Germinal center (tissue), 1 donor: ENCODE results near the gene MEGF6.

Experiments
- DNase-seq: peaks from one replicate; pipeline ENCODE4 v3.0.0; 2012; ENCODE audit warnings: mixed read lengths, low spot score

MEGF6 gene

DNA sequence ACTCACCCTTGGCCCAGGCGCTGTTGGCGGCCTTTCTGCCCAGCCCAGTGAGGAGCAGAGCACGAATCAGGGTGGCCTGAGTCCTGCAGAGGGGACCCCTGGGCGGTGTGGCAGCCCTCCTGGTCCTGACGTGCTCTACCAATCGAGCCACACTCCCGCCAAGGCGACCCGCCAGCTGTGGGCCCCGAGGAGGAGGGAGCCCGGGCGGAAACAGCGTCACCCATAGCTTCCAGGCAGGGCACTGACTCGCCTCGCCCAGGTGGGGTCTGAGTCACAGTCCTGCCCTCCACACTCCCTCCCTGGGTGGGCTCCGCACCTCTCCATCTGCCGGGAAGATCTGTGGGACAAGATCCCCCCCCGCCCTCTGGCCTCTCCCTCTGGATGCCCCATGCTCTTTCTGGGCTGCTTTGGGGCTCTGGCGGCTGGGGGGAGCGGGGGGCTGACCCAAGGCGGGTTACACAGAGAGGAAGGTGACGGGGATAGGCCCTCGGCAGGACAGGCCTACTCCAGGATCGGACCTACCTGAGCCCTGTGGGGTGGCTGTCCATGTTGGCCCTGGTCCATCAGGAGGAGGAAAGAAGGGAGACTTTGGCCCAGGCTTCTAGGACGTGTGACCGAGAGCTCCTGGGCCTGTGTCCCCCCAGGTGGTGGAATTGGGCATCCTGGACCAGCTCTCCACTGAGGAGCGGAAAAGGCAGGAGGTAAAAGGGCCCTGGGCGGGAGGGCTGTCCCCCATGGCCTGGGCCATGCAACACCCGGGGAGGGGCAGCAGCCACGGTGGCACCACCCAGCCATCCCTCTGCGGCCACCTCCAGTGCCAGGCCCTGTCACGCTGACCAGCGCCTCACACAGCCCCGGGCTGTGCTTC, 142.8 kb downstream of the MEGF6 start:
- DNase-seq = no peak

DNA sequence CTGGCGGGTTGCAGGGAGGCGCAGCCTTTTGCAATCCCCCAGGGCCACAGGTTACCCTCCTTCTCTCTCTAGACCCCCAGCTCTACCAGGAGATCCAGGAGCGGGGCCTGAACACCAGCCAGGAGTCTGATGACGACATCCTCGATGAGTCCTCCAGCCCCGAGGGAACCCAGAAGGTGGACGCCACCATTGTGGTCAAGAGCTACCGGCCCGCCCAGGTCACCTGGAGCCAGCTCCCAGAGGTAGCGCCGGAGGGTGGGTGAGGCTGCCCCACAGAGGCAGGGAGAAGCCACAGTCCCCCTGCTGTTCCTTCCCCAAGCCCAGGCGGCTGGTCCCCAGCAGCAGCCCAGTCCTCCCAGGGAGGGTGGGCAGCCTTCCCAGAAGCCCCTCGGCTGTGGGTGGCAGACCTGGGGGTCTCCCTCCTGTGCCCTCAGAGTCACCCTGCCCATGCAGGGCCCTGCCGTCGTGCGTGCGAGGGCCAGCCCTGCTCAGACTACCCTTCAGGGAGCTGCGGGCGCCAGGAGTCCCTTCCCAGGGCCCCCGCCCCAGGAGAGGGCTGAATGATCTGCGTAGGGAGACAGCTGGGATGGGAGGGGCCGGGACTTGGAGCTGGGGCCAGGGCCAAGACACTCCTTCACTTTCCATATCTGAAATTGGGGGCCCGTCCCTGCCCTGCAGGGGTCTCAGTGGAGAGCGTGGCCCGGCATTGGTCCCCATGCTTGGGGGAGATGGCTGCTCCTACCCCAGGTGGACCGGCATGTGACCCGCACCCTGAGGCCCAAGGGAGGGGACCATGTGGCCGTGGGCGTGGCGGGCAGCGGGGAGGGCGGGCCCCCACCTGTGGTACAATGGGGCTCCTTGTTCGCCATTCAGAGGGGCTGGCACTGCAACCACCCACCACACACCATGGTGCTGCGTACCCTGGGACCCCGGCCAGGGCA, 143.9 kb downstream of the MEGF6 start:
- DNase-seq = no peak

DNA sequence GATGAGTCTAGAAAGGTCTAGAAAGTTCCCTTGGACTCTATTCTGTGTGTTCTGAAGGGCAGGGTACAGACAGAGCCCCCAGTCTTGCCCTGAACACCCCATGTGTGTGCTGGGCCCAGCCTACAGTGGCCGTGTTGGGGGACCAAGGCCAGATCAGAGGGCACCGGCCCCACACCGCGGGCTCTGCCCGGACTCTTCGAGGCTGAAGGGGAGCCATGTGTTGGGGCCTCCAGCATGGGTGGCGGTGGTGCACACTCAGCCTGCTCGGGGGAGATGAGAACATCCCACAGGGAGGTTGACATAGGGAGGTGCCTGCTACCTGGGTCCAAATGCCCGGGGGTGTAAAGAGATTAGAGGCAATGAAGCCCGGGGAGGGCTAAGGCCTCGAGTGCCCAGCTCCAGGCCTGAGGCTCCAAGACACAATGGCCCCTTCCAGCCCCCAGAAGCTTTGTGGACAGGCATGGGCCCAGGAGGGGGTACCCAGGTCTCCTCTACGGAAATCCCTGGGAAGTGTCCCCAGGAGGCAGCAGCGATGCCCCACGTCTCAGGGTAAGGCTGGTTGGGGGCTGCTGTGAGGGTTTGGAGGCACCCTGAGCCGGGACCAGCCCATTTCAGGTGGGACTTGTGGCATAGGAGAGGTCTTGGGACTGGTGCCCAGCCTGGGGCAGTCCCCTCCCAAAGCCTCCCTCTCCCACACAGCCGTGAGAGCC, 144.8 kb downstream of the MEGF6 start:
- DNase-seq = no peak

DNA sequence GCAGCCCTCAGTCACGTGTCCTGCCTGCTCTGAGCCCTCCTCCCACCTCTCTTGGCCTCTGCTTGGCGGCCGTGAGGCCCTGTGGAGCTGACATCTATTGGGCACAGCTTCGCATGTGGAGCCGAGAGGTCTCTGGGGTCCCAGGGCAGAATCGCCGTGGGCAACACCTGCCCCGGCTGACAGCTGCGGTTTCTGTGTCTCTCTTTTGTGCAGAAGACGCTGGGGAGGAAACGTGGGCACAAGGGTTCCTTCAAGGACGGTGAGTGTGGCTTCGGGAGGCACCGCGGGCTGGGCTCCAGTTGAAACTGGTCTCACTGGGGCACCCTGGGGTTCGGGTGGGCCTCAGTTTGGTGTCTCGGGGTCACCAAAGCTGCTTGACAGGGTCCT, 145.4 kb downstream of the MEGF6 start:
- no peak for DNase-seq

DNA sequence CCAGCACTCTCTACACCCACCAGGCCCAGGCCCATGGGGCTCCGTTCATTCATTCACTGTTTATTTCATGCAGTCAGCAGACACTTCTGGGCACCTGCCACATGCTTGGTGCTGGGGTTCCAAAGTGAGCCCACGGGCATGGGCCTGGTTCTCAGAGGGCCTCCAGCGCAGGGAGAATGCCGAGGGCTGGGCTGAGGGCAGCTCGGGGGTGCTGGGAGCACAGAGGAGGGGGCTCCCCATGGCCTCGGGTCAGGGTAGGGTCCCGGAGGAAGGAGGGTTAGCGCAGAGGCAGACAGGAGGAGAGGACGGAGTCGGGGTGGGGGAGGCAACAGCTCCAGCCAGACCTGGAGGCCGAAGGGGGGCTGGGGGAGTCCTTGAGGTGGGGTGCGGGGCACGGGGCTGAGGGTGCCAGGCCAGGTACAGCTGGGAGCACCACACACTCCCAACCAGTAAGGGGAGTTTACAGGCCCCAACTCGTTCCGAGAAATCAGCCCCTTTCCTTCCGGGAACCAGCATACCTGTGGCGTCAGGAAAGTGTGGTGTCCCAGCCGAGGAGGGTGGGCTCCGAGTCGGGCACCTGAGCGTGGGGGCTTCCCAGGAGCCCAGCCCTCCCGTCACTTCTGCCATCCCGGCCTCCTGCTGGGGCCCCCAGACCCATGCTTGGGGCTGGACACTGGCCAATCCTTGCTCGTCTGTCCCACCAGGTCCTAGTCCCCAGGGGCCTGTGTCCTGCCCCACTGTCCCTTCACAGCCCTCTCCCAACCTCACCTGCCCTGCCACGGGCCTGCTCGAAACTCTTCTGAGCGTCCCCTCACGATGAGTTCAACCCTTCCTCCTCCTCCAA, 146.0 kb downstream of the MEGF6 start:
- no peak for DNase-seq

DNA sequence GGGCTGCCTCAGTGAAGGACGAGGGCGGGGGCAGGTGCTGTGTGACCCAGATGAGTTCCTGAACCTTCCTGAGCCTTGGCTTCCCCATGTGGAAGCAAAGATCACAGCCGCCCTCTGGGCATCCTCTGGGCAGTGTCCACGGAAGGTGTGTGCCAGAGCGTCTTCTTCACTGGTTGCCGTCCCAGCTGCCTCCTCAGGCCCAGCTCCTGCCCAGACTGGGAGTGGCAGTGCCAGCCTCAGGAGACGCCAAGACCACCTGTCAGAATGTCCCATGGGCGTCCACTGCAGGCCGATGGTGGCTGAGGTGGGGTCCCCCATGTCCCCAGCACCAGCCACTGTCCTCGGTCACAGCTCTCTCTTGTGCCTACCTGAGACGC, 146.7 kb downstream of the MEGF6 start:
- no peak for DNase-seq

DNA sequence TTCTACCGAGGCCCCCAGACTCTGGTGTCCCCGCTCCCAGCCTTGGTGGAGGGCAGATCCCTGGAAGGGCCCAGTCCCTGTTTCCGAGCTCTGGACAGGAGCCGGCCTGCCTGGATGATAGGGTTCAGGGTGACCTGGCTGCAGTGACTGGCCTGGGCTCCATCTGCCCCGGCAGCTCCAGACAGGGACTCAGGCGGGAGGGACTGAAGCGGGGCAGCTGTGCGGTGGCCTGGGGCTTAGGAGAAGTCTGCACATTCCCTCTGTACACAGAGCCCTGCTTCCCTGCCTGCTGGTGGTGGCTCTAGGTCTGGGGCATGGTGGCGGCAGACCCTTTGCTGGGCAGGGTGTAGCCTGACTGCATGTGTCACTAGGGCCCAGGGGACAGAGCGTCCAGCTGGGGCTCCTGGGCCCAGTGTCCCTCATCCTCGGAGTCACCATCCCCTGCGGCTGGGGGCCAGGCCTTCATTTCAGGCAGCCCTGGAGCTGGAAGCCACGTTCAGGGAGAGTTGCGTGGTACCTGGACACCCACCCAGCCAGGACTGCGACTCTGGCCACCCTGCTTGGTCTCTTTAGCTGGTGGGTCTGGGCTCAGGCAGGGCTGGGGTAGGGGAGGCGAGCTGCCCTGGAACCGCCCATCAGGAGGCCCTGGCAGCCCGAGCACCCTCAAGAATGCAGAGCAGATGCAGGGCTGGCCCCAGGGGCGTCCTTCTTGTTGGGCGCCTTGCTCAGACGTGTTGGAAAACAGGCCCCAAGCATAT, 147.2 kb downstream of the MEGF6 start:
- DNase-seq = no peak

DNA sequence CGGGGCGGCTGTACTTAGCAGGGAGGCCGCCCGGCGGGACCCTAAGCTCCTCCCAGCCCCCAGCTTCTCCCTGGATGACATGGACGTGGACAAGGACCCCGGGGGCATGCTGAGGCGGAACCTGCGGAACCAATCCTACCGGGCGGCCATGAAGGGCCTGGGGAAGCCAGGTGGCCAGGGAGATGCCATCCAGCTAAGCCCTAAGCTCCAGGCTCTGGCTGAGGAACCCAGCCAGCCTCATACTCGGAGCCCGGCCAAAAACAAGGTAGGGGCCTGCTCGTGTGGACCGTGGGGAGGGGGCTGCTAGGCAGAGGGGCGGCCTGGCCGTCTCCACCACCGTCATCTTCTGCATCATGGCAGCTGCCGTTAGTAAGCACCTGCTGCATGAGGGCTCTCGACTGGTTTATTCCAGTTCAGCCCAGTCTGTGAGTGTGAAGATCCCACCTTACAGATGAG, 147.9 kb downstream of the MEGF6 start:
- no peak for DNase-seq

DNA sequence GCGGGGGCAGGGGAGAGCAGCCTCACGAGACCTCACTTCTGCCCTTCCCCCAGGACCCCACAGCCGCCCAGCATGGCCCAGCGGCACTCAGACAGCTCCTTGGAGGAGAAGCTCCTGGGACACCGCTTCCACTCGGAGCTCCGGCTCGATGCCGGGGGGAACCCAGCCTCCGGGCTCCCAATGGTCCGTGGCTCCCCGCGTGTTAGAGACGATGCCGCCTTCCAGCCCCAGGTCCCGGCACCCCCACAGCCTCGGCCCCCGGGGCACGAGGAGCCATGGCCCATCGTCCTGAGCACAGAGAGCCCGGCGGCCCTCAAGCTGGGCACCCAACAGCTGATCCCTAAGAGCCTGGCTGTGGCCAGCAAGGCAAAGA, 148.3 kb downstream of the MEGF6 start:
- DNase-seq = no peak

DNA sequence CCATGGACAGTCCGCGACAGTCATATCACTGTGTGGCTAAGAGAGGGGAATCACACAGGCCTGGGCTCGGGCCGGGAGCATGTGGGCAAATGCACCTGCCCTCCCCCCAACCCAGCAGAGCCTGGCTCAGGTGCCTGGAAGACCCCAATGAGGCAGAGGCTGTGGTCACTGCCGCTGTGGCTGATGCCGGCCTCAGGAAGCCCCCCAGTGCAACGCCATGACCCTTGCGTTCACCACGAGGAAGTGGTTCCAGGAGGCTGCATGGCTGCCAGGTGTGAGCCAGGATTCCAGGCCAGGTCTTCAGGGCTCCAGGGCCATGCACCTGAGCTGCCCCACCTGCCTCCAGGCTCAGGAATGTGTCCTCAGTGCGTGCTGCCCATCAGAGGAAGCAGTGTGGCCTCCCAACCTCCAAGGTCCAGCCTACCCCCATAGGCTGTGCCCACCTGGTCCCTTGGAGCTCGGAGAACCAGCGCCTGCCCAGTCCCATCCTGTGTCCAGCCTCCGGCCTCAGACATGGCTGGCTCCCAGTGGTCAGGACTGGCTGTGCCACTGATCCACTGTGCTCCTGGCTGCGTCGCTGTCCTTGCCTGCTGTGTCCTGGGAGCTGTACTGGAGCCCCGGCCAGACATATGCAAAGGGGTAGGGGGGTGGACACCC, 148.8 kb downstream of the MEGF6 start:
- no peak for DNase-seq

DNA sequence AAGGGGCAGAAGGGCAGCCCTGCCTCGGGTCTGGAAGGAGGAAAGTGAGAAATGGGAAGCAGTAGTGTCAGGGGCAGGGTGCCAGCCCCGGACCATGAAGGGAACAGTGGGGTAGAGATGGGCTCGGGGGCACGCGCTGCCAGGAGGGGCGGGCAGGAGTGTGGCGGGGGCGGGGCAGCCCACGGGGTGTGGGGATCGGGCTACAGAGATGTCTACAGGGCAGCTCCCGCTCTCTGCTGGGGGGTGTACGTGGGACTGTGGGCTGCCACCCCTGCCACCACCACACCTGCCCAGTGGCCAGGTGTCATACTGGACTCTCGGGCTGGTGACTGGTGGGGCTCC, 149.4 kb downstream of the MEGF6 start:
- no peak for DNase-seq

DNA sequence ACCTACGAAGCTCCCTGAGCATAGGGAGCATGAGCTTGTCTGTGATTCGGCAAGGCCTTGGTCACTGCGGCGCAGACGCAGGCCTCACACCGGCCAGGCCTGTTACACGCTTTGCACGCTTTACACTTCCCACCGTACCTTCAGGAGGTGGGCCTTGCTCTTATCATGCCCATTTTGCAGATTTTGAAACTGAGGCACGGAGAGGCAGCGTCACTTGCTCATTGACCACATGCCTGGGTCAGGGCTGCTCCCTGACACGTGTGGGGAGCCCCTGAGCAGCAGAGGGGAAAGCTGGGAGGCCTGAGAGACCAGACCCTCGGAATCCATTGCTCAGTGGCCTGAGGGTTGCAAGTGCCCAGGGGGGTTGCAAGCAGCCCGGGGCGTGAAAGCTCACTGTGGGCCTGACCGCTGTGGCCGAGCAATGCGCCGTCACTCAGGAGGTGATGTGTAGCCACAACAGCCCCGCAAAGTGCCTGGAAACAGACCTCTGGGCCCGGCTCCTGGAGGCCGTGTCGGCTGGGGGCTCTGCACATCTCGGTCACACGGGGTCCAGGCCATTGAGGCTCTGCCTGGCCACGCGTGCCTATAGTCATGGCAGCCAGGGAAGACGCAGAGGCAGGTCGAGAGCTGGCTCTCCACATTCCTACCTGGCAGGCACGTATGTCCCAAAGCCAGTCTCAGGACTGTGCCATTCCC, 149.9 kb downstream of the MEGF6 start:
- no peak for DNase-seq

DNA sequence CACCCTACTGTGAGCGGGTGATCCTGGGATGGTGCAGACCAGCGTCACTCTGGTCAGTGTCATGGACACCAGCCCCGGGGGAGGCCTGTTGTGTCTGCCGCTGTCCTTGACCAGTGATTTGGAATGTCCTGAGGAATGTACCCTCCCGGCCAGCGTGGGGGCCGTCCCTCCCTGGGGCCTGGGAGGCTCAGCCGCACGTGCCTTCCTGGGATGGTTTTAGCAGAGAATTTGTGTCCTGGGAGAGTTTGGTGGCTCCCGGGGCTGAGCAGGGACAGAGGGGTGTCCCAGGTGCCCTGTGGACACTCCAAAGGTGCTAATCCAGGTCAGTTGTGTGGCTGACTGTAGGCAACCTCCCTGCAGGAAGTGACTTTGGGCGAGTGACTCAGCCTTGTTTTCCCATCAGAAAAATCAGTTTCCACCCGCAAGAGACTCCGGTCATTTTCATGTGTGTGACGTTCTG, 150.6 kb downstream of the MEGF6 start:
- DNase-seq = no peak

DNA sequence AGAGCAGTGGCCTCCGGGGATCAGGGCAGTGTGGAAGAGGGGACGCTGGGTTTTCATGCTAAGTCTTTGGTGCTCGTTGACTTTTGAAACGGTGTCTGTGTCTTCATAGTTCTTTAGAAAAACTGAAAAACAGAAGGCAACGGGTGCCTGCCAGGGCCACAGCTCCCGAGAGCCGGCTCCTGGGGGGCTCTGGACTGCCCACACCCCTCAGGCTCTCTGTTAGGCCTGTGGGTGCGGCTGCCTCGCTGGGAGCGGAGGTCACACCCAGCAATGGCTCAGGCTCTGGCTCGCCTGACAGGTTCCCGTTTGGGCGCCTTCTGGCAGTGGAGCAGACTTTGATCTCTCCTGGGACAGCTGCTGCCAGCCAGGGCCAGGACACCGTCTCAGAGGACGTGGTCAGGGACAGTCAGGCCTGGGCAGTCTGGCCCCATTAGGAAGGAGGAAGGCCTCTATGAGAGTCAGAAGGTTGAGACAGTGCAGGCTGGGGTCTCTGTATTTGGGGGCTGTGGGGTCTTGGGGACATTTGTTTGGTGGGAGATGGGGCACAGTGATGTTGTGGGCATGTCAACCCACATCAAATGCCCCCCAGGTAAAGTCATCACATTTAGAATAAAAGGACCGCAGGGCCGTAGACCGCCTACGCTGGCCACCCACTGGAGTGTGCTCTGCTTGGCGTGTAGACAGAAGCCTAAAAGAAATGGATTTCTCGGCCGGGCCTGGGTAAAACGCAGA, 151.2 kb downstream of the MEGF6 start:
- no peak for DNase-seq

DNA sequence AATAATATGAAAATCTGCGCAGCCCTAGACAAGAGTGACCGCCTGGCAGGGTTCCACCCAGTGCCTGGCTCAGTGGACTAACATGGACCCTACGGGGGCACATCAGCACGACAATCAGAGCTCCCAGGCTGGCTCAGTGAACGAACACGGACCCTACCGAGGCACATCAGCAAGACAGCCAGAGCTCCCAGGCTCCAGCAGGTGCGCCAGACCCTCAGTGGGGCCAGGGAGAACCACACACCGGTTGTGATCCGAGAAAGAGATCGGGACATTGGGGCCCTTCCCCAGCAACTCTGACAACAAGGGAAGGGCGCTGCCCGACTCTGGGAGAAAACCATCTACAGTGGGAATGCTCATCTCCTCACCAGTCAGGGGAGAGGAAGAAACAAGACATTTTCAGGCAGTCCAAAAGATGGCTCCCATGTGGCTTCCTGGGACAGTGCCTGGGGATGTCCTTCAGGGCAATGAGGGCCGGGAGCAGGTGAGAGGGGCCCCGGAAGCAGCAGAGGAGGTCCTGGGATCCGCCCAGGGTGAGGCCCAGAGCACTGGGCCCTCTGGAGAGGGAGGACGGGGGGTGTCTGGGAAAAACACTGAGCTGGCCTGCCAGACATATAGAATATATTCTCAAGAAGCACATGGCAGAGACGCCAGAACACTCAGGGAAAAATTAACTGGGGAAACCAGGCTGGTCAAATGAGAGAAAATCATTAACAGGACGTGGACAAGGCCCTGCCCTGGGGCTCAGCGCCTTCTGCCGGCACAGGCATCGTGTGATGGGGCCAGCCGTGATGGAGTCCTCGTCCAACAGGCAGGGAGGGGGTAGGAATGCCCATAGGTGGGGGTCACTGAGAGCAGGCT, 152.0 kb downstream of the MEGF6 start:
- DNase-seq = no peak

DNA sequence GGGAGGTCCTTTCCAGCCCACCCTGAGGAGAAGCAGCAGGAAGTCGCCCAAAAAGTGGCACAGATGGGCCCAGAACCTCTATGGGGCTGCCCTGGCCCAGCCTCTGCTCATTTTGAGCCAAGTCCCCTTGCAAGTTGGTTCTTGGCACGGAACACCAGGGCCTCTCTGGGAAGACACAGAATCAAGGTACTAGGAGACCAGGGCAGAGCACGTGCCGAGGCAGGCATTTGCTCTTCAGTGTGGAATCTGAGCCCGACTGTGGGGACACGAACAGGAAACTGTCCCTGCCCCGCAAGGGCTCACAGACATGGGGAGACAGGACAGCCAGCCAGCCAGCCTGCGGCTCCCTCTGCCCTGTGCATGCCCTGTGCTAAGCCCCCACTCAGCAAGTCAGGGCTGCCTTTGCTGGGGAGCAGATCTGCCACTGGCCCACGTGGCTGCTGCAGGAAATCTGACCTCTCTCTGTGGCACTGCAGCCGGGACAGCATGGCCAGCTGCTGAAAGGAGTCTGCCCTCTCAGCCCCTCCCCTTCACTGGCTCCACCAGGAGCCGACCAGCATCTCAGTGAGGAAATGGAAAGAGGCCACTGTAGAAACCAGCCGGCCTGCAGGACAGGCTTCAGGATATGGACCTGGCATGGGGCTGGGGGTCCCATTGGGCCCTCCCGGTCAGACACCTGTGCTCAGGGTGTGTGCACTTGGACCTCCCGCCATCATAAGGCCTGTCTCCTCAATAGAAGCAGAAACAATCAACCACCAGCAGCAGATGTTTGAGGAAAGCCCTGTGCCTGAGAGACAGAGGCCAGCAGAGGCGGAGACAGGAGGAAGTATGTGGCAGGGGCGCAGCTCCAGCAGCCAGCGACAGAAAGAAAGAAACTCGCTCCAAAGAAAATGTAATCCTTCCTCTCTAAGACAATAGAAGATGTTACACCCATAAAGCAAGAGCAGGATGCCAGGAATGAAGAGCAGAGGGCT, 153.1 kb downstream of the MEGF6 start:
- no peak for DNase-seq
